Measurements from ENCODE around the gene LLCFC1.

- TF ChIP-seq LCORL (IDR thresholded peaks at IDR 0.05) (no peak), LCORL (CRISPR knock-in tag; IDR thresholded peaks at IDR 0.05) (no peak), RFX5 (IDR thresholded peaks at IDR 0.05; ENCODE audit: low read depth, low read length) (no peak), MEIS1 (CRISPR knock-in tag; IDR thresholded peaks at IDR 0.05; ENCODE audit: borderline replicate concordance) (no peak), CTCF (CRISPR knock-in tag; IDR thresholded peaks at IDR 0.05) (no peak), NPAS2 (CRISPR knock-in tag; IDR thresholded peaks at IDR 0.05; ENCODE audit: borderline replicate concordance) (no peak)
Observed at GRCh38 chr7:142894985-142895593, 44.2 kb upstream of the LLCFC1 start.

Data from HepG2 (cell line).